ENCODE results near the gene TFPT.

Gene TFPT

GRCh38 chr19:54084410-54084809 is 31.0 kb downstream of the TFPT start:
- in situ Hi-C loops (cut with MboI; ENCODE audit: low sequenced_read_pairs): no loop called here

- in situ Hi-C loops (cut with MboI; ENCODE audit: low sequenced_read_pairs): no loop called here
Observed at GRCh38 chr19:54081032-54081431, 34.4 kb downstream of the TFPT start, which contains the start of gene TARM1. TARM1 (minus strand) TSS chr19:54081365; CDS start chr19:54081340, 25 bp downstream.

- in situ Hi-C loops (cut with MboI; ENCODE audit: low sequenced_read_pairs): no loop called here
Observed at GRCh38 chr19:54077334-54077733, 38.1 kb downstream of the TFPT start.

- in situ Hi-C loops (cut with MboI; ENCODE audit: low sequenced_read_pairs): no loop called here
Observed at GRCh38 chr19:54074851-54075250, 40.6 kb downstream of the TFPT start.

- in situ Hi-C loops (cut with MboI; ENCODE audit: low sequenced_read_pairs): no loop called here
Observed at GRCh38 chr19:54073829-54074228, 41.6 kb downstream of the TFPT start.

GRCh38 chr19:54069470-54069869 is 46.0 kb downstream of the TFPT start:
- in situ Hi-C loops (cut with MboI; ENCODE audit: low sequenced_read_pairs): no loop called here

- in situ Hi-C loops (cut with MboI; ENCODE audit: low sequenced_read_pairs): no loop called here
Observed at GRCh38 chr19:54063350-54064116, 51.9 kb downstream of the TFPT start, which contains the start of gene VSTM1. VSTM1 (minus strand) TSS chr19:54063897; CDS start chr19:54063777, 120 bp downstream.

- in situ Hi-C loops (cut with MboI; ENCODE audit: low sequenced_read_pairs): no loop called here
Observed at GRCh38 chr19:54062643-54063042, 52.8 kb downstream of the TFPT start.

Data from HL-60/S4 (cell line).